Coronary artery (tissue), 2 donors: ENCODE data around the gene GPR37L1.

Experiments
- DNase-seq: peaks from one replicate; pipeline ENCODE4 v3.0.0-alpha.2; 2017; ENCODE audit warnings: low spot score
- H3K27ac ChIP-seq, 2 donors: fragments of 200-600 bp; sonication (generic); one replicate each; pipeline ENCODE4 v1.5.1; 2016 to 2019
- H3K4me3 ChIP-seq: fragments of 200-600 bp; sonication (generic); 2 replicates; pipeline ENCODE4 v1.5.1; 2016; ENCODE audit warnings: mild to moderate bottlenecking, moderate library complexity
- TF ChIP-seq, protein P1 (sequence below): fragments of 200-600 bp; sonication (generic); IDR thresholded peaks from one replicate; pipeline ENCODE4 v1.5.1; 2019; ENCODE audit warnings: antibody characterized with exemption

Gene GPR37L1

GRCh38 chr1:202182040-202182877 lies 59.5 kb downstream of the GPR37L1 start:
- TF ChIP-seq, protein P1, sequence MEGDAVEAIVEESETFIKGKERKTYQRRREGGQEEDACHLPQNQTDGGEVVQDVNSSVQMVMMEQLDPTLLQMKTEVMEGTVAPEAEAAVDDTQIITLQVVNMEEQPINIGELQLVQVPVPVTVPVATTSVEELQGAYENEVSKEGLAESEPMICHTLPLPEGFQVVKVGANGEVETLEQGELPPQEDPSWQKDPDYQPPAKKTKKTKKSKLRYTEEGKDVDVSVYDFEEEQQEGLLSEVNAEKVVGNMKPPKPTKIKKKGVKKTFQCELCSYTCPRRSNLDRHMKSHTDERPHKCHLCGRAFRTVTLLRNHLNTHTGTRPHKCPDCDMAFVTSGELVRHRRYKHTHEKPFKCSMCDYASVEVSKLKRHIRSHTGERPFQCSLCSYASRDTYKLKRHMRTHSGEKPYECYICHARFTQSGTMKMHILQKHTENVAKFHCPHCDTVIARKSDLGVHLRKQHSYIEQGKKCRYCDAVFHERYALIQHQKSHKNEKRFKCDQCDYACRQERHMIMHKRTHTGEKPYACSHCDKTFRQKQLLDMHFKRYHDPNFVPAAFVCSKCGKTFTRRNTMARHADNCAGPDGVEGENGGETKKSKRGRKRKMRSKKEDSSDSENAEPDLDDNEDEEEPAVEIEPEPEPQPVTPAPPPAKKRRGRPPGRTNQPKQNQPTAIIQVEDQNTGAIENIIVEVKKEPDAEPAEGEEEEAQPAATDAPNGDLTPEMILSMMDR = no peak
- H3K27ac ChIP-seq = no peak overlapping the region
- DNase-seq = no peak
- H3K4me3 ChIP-seq = no peak overlapping the region
